CD4-positive, alpha-beta T cell treated with Interferon gamma for 1 hour (primary cell): ENCODE measurements around the gene DCAF7.

ENCODE experiments used
- DNase-seq: peaks from one replicate; pipeline ENCODE4 v3.0.0-alpha.2; 2020

DCAF7 gene

GRCh38 chr17:63595132-63595531 is 44.9 kb downstream of the DCAF7 start:
- no peak for DNase-seq

DNA sequence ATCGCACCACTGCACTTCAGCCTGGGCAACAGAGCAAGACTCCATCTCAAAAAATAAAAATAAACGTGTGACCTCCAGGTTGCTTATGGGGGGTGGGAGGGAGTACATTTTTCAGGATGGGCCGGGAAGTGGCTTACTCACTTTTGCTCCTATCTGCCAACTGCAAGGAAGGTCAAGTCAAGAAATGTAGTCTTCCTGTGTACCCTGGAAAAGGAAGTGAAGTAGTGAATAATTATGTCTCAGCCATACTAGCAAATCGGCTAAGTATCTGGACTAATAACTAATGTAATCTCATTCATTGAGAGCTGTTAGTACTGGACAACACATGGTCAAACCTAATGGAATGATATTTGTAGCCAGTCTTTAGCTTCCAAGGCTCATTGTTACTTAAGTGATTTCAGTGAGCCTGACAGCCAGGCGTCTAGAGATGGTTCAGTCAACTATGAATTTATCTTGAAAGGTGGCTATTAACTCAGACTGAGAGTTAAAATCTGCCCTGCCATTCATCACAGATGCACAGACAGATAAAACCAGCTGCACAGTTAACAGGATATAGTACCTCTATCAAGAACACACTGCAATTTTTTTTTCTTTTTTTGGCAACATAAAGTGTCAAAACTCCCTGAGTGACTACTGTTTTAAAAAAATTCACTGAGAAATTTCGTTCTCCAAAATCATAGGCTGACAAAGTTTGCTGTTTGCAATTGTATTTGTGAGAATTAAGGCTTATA is 46.7 kb downstream of the DCAF7 start:
- no peak for DNase-seq

- DNase-seq = no peak
Measured at GRCh38 chr17:63598281-63598680, 48.0 kb downstream of the DCAF7 start.

DNA sequence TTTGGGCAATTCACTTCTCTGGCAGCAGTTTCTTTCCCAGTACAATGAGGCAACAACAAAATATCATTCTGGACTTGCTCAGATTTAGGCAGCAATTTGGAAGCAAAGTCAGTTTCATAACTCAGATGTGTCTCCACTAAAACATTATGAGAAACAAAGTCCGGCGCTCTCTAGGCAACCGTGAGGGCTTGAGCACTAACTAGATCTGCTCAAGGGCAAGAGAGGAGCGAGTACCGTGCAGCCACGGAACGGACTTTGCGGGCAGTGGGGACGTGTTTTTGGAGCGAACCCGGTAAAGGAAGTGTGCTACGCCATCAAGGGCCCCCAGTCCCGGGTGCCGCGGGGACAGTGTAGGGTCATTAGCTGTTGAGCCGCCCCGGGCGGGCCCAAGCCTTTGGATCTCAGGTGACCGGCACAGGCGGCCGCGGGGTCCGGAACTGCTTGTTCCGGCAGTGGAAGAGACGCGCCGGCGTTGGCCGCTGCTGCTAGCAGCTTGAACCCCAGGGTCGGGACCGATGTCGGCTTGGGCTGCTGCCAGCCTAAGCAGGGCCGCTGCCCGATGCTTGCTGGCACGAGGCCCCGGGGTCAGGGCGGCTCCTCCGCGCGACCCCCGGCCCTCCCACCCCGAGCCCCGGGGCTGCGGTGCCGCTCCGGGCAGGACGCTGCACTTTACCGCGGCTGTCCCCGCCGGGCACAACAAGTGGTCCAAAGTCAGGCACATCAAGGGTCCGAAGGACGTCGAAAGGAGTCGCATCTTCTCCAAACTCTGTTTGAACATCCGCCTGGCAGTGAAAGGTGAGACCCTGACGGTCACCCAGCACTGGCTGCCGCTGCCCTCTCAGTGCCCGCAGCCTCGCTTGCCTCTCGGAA is 50.5 kb downstream of the DCAF7 start, which contains the start of gene TACO1:
TACO1 (plus strand) TSS at position 327 of the 870 bp plus-strand sequence; CDS start at position 516, 189 bp downstream.
- peak; percentile 57 for DNase-seq

GRCh38 chr17:63601439-63602371 is 51.4 kb downstream of the DCAF7 start:
- no peak for DNase-seq

DNA sequence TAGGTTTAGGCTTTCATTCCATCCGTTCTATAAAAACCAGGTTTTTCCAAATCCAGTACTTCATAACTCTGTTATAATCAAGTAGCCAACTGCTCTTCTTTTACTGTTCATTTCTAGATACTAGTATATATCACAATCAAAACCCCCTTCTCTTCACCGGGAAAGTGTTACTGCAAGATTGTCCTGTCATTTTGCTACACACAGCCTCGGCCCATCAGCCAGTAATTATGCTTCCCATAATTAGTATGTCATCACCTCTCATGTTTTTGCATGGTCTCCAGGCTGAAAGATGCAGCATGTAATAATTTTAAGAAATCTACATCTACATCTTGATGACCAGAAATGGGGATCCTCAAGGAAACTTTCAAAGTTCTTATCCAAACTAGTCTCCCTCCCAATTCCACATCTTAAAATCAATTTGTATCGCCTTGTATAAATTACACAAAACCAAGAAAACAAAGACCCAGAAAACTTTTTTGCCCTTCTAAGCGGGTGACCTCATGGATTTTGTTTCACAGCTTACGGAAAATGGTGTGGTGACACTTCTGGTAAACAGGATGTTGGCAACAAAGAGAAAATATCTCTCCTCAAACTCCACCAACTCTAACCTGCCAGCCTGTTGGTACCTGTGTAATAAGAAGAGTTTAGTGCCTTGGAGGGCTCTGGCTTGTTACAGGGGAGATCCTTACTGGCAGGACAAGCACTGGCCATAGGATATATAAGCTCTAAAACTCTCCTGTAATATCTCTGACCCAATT is 59.7 kb downstream of the DCAF7 start:
- no peak for DNase-seq

- DNase-seq = no peak
Measured at GRCh38 chr17:63610854-63611253, 60.6 kb downstream of the DCAF7 start.

DNA sequence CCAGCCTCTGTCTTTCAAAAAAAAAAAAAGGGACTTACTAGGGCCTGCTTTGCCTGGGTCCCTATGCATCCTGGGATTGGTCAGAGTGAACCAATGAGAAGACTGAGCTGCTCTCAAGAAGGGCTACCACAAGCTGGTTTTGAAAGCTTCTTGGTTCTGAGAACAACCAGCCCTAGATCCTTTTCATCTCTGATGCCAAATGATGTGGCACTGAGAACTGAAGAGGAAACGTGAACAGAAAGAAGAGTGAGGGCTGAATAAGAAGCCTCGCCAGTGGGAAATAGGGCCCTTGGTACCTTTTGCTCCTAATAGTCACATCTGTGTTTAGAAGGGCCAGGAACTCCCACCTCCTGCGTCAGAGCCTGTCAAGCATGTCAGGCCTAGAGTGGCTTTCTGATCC is 61.1 kb downstream of the DCAF7 start:
- DNase-seq = no peak

DNA sequence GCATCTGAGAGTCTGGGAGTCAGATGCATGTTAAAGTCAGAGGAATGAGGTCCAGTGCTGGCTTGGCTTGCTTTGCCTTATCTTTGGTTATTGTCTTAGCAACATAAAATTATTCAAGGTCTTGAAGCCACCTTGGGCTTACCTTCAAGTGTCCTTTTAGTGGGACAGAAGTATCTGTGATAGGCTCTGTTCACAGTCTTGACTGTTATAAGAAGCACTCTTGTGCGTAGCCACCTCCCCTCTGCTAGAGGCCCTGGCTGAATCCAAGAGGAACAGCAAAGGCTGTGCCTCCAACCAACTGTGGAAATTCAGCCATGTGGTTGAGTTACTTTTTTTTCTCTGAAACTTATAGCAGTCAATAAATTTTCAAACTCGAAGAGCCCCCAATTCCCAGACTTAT is 63.4 kb downstream of the DCAF7 start:
- no peak for DNase-seq

DNA sequence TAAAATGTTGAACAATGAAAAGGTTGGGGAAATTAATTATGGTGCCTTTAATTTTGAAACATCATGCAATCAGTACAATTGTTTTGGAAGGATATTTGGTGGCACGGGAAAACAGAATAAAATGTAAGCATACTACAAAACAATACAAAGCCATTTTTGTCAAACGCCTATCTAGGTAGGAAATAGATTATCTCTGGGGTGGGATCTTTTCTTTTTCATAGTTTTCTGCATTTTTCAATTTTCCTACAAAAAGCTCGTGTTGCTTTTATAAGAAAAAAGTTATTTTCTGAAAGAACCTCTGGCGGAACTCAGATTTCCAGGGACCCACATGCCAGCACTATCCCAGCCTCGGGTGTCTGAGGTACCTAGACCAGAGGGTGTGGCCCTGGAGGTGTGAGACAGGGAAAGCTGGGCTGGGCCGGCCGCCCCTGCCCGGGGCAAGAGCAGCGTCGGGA is 71.0 kb downstream of the DCAF7 start:
- no peak for DNase-seq

- peak; percentile 99 for DNase-seq
Measured at GRCh38 chr17:63621684-63622573, 71.7 kb downstream of the DCAF7 start, which contains the start of gene MAP3K3. MAP3K3 (plus strand) TSS chr17:63622417; CDS start chr17:63622760, 343 bp downstream.

DNA sequence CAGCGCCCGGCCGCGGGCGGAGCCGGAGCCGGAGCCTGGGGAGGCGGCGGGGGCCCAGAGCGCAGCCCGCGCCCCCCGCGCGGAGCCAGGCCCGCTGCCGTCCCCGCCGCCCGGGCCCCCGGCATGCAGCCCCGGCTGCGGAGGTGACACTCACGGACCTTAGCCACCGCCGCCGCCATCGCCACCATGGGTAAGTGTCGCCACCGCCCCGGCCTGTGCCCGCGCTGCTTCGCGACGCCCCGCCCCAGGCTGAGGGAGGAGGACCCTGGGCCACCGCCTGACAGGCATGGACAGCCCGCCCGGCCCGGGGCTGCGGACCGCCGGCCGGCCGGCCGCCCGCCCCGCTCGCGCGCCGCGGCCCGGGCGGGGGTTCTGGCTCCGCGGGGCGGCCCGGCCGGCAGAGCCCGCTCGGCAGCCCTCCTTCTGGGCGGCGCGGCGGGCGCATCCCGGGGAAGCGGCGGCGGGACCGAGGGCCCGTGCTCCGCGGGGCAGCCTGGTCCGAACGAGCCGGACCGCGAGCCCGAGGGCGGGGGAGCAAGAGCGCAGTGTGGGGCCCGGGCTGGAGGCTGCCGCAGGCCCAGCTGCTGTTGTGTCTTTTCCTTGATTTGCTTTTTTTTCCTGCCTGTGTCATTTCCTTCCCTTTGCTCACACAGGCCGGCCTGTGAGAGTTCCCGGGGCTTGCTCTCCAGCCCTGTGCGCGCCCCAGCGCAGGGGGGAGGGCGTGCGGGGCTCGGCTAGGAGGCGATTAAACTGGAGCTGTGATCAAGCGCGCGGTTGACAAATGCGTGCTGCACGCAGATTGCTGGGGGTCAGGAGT is 72.5 kb downstream of the DCAF7 start:
- DNase-seq = peak; percentile 47

- no peak for DNase-seq
Measured at GRCh38 chr17:63623786-63624530, 73.7 kb downstream of the DCAF7 start.

GRCh38 chr17:63624531-63624880 is 74.2 kb downstream of the DCAF7 start:
- no peak for DNase-seq

GRCh38 chr17:63626551-63627180 is 76.4 kb downstream of the DCAF7 start:
- no peak for DNase-seq

DNA sequence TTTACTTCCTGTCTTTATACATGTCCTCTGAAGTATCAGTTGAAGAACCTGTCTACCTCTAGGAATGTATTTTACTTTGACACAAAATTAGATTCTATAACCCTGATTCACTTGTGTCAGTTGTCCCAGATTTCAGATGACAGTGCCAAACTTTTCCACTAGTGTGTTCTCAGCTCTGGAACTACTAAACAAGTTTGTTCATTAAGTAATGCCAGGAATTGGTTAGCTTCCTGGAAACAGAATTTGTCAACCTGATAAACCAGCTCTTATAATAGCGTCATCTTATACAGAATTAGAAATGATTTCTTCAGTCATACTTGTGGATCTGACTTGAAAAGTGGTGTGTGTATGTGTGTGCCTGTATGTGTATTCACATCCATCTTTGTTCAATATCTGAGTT is 79.3 kb downstream of the DCAF7 start:
- no peak for DNase-seq

DNA sequence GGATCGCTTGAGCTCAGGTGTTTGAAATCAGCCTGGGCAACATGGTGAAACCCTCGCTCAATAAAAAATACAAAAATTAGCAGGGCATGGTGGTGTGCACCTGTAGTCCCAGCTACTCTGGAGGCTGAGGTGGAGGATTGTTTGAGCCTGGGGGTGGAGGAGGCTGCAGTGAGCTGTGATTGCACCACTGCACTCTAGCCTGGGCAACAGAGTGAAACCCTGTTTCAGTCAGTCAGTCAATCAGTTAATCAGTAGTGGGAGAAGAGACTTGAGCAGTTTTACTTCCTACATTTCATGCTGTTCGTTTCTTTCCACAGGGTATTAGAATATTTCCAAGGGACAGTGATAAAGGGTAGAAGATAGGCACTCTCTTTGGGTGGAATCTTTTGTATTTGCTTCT is 80.8 kb downstream of the DCAF7 start:
- no peak for DNase-seq

GRCh38 chr17:63631626-63632025 is 81.3 kb downstream of the DCAF7 start:
- DNase-seq = no peak

- DNase-seq = no peak
Measured at GRCh38 chr17:63633742-63634141, 83.5 kb downstream of the DCAF7 start.
